ENCODE results near the gene OR10A5.
"Not testable (repeated sequence)": the region's sequence is repeated elsewhere in the genome, so short reads cannot be mapped to it uniquely, and the experiment has no call there.

The OR10A5 gene

GRCh38 chr11:6875761-6876160, 30.3 kb downstream of the OR10A5 start:
- in situ Hi-C loops (cut with MboI; ENCODE audit: low sequenced_read_pairs) = no loop called here

- in situ Hi-C loops (cut with MboI; ENCODE audit: low sequenced_read_pairs) = no loop called here
Observed at GRCh38 chr11:6876325-6876724, 30.8 kb downstream of the OR10A5 start, which contains the start of gene OR10A4. TSS of gene OR10A4 (plus strand) at chr11:6876625. CDS start at chr11:6876648, 23 bp downstream.

DNA sequence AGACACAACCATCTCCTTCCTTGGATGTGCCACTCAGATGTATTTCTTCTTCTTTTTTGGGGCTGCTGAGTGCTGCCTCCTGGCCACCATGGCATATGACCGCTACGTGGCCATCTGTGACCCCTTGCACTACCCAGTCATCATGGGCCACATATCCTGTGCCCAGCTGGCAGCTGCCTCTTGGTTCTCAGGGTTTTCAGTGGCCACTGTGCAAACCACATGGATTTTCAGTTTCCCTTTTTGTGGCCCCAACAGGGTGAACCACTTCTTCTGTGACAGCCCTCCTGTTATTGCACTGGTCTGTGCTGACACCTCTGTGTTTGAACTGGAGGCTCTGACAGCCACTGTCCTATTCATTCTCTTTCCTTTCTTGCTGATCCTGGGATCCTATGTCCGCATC, 31.4 kb downstream of the OR10A5 start:
- in situ Hi-C loops (cut with MboI; ENCODE audit: low sequenced_read_pairs) = no loop called here

DNA sequence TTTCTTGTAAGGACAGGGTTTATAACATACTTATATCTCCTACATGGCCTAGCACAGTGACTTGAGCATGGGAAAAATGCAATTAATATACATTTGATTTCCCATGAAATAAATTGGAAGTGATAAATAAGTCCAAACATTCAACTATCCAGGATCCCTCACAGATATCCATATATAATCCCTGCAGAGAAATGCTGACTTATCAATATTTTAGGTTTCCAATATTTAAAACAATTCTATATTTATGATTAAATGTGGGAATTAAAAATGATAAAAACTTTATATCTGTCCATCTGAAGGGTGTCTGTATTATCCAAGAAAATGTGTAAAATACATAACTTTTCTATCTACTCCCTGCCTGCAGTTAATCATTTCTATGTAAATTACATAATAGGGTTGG, 37.3 kb downstream of the OR10A5 start:
- in situ Hi-C loops (cut with MboI; ENCODE audit: low sequenced_read_pairs) = no loop called here

- in situ Hi-C loops (cut with MboI; ENCODE audit: low sequenced_read_pairs) = not testable (repeated sequence)
Observed at GRCh38 chr11:6887711-6888110, 42.2 kb downstream of the OR10A5 start.

DNA sequence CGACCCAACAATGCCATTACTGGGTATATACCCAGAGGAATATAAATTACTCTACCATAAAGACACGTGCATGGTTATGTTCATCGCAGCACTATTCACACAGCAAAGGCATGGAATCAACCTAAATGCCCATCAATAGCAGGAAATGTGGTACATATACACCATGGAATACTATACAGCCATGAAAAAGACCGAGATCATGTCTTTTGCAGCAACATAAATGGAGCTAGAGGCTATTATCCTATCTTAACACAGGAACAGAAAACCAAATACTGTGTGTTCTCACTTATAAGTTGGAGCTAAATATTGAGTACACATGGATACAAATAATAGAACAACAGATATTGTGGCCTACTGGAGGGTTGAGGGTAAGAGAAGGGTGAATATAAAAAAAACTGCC, 43.3 kb downstream of the OR10A5 start:
- in situ Hi-C loops (cut with MboI; ENCODE audit: low sequenced_read_pairs) = no loop called here

- in situ Hi-C loops (cut with MboI; ENCODE audit: low sequenced_read_pairs) = no loop called here
Observed at GRCh38 chr11:6889835-6890234, 44.4 kb downstream of the OR10A5 start.

DNA sequence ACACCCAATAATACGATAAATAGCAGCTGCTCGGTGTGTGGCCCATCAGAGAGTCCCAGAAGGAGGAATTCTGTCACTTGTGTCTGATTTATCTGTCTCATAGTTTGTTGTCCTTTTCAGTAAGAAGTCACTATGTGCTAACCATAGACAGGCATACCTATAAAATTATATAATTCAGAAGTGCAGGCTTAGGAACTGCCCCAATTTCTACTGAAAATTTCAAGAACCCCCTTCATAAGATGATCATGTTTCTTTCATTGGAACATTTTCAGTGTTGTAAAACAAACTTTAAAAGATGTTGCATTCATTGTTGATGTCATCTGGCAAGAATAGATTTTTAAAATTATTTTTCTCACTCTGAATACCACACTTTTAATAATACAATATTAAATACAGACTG, 46.9 kb downstream of the OR10A5 start, which contains the start of gene OR2D2:
Gene OR2D2 (minus strand): TSS at position 101 of the 400 bp plus-strand sequence. CDS start 0 bp downstream, at position 101.
- in situ Hi-C loops (cut with MboI; ENCODE audit: low sequenced_read_pairs) = no loop called here

GRCh38 chr11:6894097-6894496, 48.6 kb downstream of the OR10A5 start:
- in situ Hi-C loops (cut with MboI; ENCODE audit: low sequenced_read_pairs) = no loop called here

- in situ Hi-C loops (cut with MboI; ENCODE audit: low sequenced_read_pairs) = no loop called here
Observed at GRCh38 chr11:6895010-6895409, 49.5 kb downstream of the OR10A5 start.
